Measurements from ENCODE around the gene APCDD1.
"Not testable (repeated sequence)": the region's sequence is repeated elsewhere in the genome, so short reads cannot be mapped to it uniquely, and the experiment has no call there.

Gene APCDD1

GRCh38 chr18:10530002-10530401, 75.6 kb downstream of the APCDD1 start:
- DNase-seq = no peak

GRCh38 chr18:10530852-10531251, 76.4 kb downstream of the APCDD1 start:
- no peak for DNase-seq

GRCh38 chr18:10533111-10533510, 78.7 kb downstream of the APCDD1 start:
- no peak for DNase-seq

GRCh38 chr18:10536280-10536679, 81.8 kb downstream of the APCDD1 start:
- DNase-seq = no peak

- DNase-seq = no peak
Measured at GRCh38 chr18:10537765-10538164, 83.3 kb downstream of the APCDD1 start.

GRCh38 chr18:10539124-10539523, 84.7 kb downstream of the APCDD1 start:
- DNase-seq = not testable (repeated sequence)
